SK-N-SH (cell line): ENCODE results near the gene FRRS1. TPM values are rescaled to one million over a fixed set of nuclear protein-coding genes. Genes with fewer than 3 reads are reported as not detected.

Experiments
- CTCF ChIA-PET: fragments of 300-600, 350-600 bp; formaldehyde crosslinking; extraction: SDS; loops from one replicate; lab custom pipeline; 2021; lab: Yijun Ruan, JAX
- POLR2A ChIA-PET: fragments of 350-600 bp; sonication (Branson Sonifier 250); formaldehyde crosslinking; extraction: SDS; loops from one replicate; lab custom pipeline; 2020; ENCODE audit warnings: antibody characterized with exemption, inconsistent platforms; lab: Yijun Ruan, JAX
- DNase-seq: peaks from one replicate; pipeline ENCODE4 v3.0.0; 2012
- H2AFZ ChIP-seq: fragments of 200-600 bp; sonication (generic); 2 replicates; pipeline ENCODE4 v1.8.1; 2016; ENCODE audit warnings: antibody characterized with exemption, mild to moderate bottlenecking, low read depth
- H3F3A ChIP-seq: fragments of 200-600 bp; sonication (generic); replicated peaks from 2 replicates; pipeline ENCODE3; 2016; ENCODE audit warnings: antibody characterized with exemption, mild to moderate bottlenecking; ENCODE audit not compliant: insufficient read depth
- H3K27ac ChIP-seq, 2 experiments: fragments of 200-500 bp in 1 of 2; fragments of 200-600 bp in 1 of 2; sonication (Bioruptor generic) in 1 of 2; sonication (generic), shearing (Covaris generic) in 1 of 2; 2 replicates each; pipeline versions ENCODE4 v1.5.1 to v1.6.1; 2014 to 2016; ENCODE audit warnings: low read depth in 2 of 2, inconsistent platforms in 1 of 2, low read length in 1 of 2, mild to moderate bottlenecking in 1 of 2, mixed read lengths in 1 of 2
- H3K27me3 ChIP-seq: fragments of 200-600 bp; sonication (generic), shearing (Covaris generic); 2 replicates; pipeline ENCODE4 v1.6.1; 2016; ENCODE audit warnings: mixed run types; ENCODE audit not compliant: insufficient read depth
- H3K36me3 ChIP-seq, 2 experiments: fragments of 200-500 bp in 1 of 2; fragments of 200-600 bp in 1 of 2; sonication (Bioruptor generic) in 1 of 2; sonication (generic) in 1 of 2; replicated peaks in 1 of 2; 2 replicates each; pipeline versions ENCODE3 to v1.5.1; 2014 to 2016; ENCODE audit warnings: low read length in 1 of 2, mild to moderate bottlenecking in 1 of 2; ENCODE audit not compliant: insufficient read depth in 2 of 2, control insufficient read depth in 1 of 2
- H3K4me1 ChIP-seq, 2 experiments: fragments of 200-500 bp in 1 of 2; fragments of 200-600 bp in 1 of 2; sonication (Bioruptor generic) in 1 of 2; sonication (generic), shearing (Covaris generic) in 1 of 2; 2 replicates each; pipeline versions ENCODE4 v1.5.1 to v1.6.1; 2014 to 2016; ENCODE audit warnings: low read depth in 1 of 2, low read length in 1 of 2, mixed run types in 1 of 2; ENCODE audit not compliant: insufficient read depth in 2 of 2, control insufficient read depth in 1 of 2
- H3K4me2 ChIP-seq: fragments of 200-600 bp; sonication (generic), shearing (Covaris generic); 2 replicates; pipeline ENCODE4 v1.6.1; 2017; ENCODE audit warnings: mixed run types
- H3K4me3 ChIP-seq, 2 experiments: fragments of 200-500 bp in 1 of 2; fragments of 200-600 bp in 1 of 2; sonication (Bioruptor generic) in 1 of 2; sonication (generic), shearing (Covaris generic) in 1 of 2; 2 replicates each; pipeline versions ENCODE4 v1.5.1 to v1.8.1; 2014 to 2016; ENCODE audit warnings: low read depth in 2 of 2, inconsistent platforms in 1 of 2, low read length in 1 of 2, mild to moderate bottlenecking in 1 of 2, mixed read lengths in 1 of 2, moderate library complexity in 1 of 2
- H3K79me2 ChIP-seq: fragments of 200-600 bp; sonication (generic); 2 replicates; pipeline ENCODE4 v1.8.1; 2017; ENCODE audit warnings: mild to moderate bottlenecking; ENCODE audit not compliant: insufficient read depth
- H3K9ac ChIP-seq: fragments of 200-600 bp; sonication (generic); 2 replicates; pipeline ENCODE4 v1.6.1; 2017; ENCODE audit warnings: mixed run types
- H3K9me2 ChIP-seq: fragments of 200-600 bp; sonication (generic); 2 replicates; pipeline ENCODE4 v1.6.1; 2017; ENCODE audit warnings: mixed run types
- H3K9me3 ChIP-seq: fragments of 200-600 bp; sonication (generic); 2 replicates; pipeline ENCODE4 v1.6.1; 2017; ENCODE audit warnings: mixed run types, mild to moderate bottlenecking, moderate library complexity
- H4K20me1 ChIP-seq: fragments of 200-600 bp; sonication (generic); 2 replicates; pipeline ENCODE4 v1.6.1; 2017; ENCODE audit warnings: mild to moderate bottlenecking, mixed run types; ENCODE audit not compliant: insufficient read depth
- CTCF ChIP-seq: fragments of 200-600 bp; sonication (generic); IDR thresholded peaks from 2 replicates; pipeline ENCODE4 v1.6.1; 2017; ENCODE audit warnings: antibody characterized with exemption, mild to moderate bottlenecking, moderate library complexity
- EP300 ChIP-seq, 2 experiments: IDR thresholded peaks; 2 replicates each; pipeline versions ENCODE4 v1.4.0 to v1.6.1; 2012; ENCODE audit warnings: borderline replicate concordance in 1 of 2, low read depth in 1 of 2, low read length in 1 of 2
- GATA2 ChIP-seq: sonication (generic); formaldehyde crosslinking; IDR thresholded peaks from 2 replicates; pipeline ENCODE4 v1.5.0; 2020; ENCODE audit warnings: mild to moderate bottlenecking, missing genetic modification reagents
- IRF3 ChIP-seq: fragments of 150-350 bp; IDR thresholded peaks from 2 replicates; pipeline ENCODE4 v1.6.1; 2016; ENCODE audit warnings: mild to moderate bottlenecking, low read depth, low read length
- JUND ChIP-seq: IDR thresholded peaks from 2 replicates; pipeline ENCODE4 v1.4.0; 2012
- MEF2A ChIP-seq: IDR thresholded peaks from 2 replicates; pipeline ENCODE4 v1.4.0; 2012; ENCODE audit warnings: low read depth, borderline replicate concordance
- NFIC ChIP-seq: IDR thresholded peaks from 2 replicates; pipeline ENCODE4 v1.4.0; 2012; ENCODE audit warnings: borderline replicate concordance
- PBX3 ChIP-seq: IDR thresholded peaks from 2 replicates; pipeline ENCODE4; 2012
- REST ChIP-seq: IDR thresholded peaks from 2 replicates; pipeline ENCODE4 v1.6.1; 2012; ENCODE audit warnings: mild to moderate bottlenecking, low read depth, low read length, moderate library complexity
- WGBS: methylation state at CpG from one replicate; pipeline ENCODE4 v1.1.6; 2017; ENCODE audit warnings: low lambda C conversion rate; 5-methylcytosine and 5-hydroxymethylcytosine counted together
- polyA plus RNA-seq, 3 experiments: library from polyadenylated mRNA; depleted of rRNA; stranded (reverse); fragments of >200 nt; gene quantifications; 2 replicates each; pipeline ENCODE4 v1.2.3, GENCODE V29; 2012

FRRS1 gene
- polyA plus RNA-seq, 1 of the 3 experiments (the other 2 are of a cell fraction), result 1.9 TPM

- Histone ChIP-seq H3K9me3 (no peaks in the 10 kb centered on the region), H2AFZ (peak overlapping the region; percentile 4; the same call in 1 of the 2 replicates), H3K79me2 (no peaks in the 10 kb centered on the region), H4K20me1 (no peaks in the 10 kb centered on the region), H3F3A (peaks cover 30% of the 10 kb centered on the region), H3K9ac (no peak overlapping the region), H3K4me1 (peaks cover 0 to 22% of the 10 kb centered on the region in 2 experiments; a peak in 2 of 4 replicates), H3K4me3 (no peak overlapping the region), H3K36me3 (no peaks in the 10 kb centered on the region), H3K27ac (peak overlapping the region in 1 of 2 experiments; percentile 44; a peak in 2 of 4 replicates), H3K27me3 (no peaks in the 10 kb centered on the region), H3K9me2 (no peaks in the 10 kb centered on the region), H3K4me2 (no peak overlapping the region)
- TF ChIP-seq EP300 (IDR thresholded peaks at IDR 0.05; ENCODE audit: borderline replicate concordance in 1 of 2, low read depth in 1 of 2, low read length in 1 of 2) (no peak), REST (no peak), NFIC (peak; percentile 38; the same call in 1 of the 2 replicates), PBX3 (peak; percentile 72), MEF2A (no peak), JUND (0 out of 2 replicates have a peak, but pooled peaks have one; percentile 38)
- POLR2A ChIA-PET, result no interaction called here
- 61% methylated on average over 1 of the region's 1 CpG for whole genome bisulfite sequencing
- DNase-seq, result no peak
- CTCF ChIA-PET, result no interaction called here
These were observed 35.1 kb downstream of the FRRS1 start for GRCh38 chr1:99731384-99731783.

- Histone ChIP-seq H3K4me2 (peak overlapping the region; percentile 21; the same call in 1 of the 2 replicates), H3K36me3 (no peaks in the 10 kb centered on the region), H3K27ac (peak overlapping the region in 1 of 2 experiments; percentile 67; a peak in 2 of 4 replicates), H3K79me2 (no peaks in the 10 kb centered on the region), H3K4me3 (no peak overlapping the region; a peak in 1 of 4 replicates), H3K9ac (no peak overlapping the region), H3F3A (peaks cover 30% of the 10 kb centered on the region), H3K4me1 (peaks cover 0 to 25% of the 10 kb centered on the region in 2 experiments; a peak in 2 of 4 replicates), H3K27me3 (no peaks in the 10 kb centered on the region), H3K9me2 (no peaks in the 10 kb centered on the region), H4K20me1 (no peaks in the 10 kb centered on the region), H3K9me3 (no peaks in the 10 kb centered on the region), H2AFZ (peak overlapping the region; percentile 47; the same call in 1 of the 2 replicates)
- TF ChIP-seq GATA2 (no peak), CTCF (peak; percentile 62), IRF3 (no peak)
- ChIA-PET POLR2A (interaction anchor here (0.8 kb wide), 1 partner anchor 79 kb away, joined by 3 read pairs; no protein-coding TSS in a partner anchor), CTCF (interaction anchor here (0.9 to 1.3 kb wide), 4 partner anchors 9 to 548 kb away, joined by 3 to 4 read pairs (median 3); no protein-coding TSS in a partner anchor)
- WGBS, result 89% methylated on average over 4 of the region's 4 CpGs
- DNase-seq, result peak; percentile 22
These were observed 37.8 kb downstream of the FRRS1 start for GRCh38 chr1:99728494-99729235.
